IPS DF 6.9 (cell line): ENCODE measurements around the gene EML5.

Experiments
- DNase-seq: peaks from one replicate; pipeline ENCODE4 v3.0.0-alpha.2; 2013; ENCODE audit warnings: low read depth, low spot score
- H3K27ac ChIP-seq: one replicate; pipeline ENCODE4 v1.5.1; 2013; ENCODE audit warnings: low read length, control low read depth
- H3K27me3 ChIP-seq: 2 replicates; pipeline ENCODE4 v1.6.1; 2013; ENCODE audit warnings: mild to moderate bottlenecking, low read length; ENCODE audit not compliant: control insufficient read depth, insufficient read depth
- H3K36me3 ChIP-seq: 2 replicates; pipeline ENCODE4 v1.6.1; 2013; ENCODE audit warnings: low read length; ENCODE audit not compliant: control insufficient read depth, insufficient read depth
- H3K4me1 ChIP-seq: 2 replicates; pipeline ENCODE4 v1.6.1; 2013; ENCODE audit warnings: low read length; ENCODE audit not compliant: control insufficient read depth, insufficient read depth
- H3K4me3 ChIP-seq: 2 replicates; pipeline ENCODE4 v1.5.1; 2013; ENCODE audit warnings: mild to moderate bottlenecking, low read length
- H3K9me3 ChIP-seq: 2 replicates; pipeline ENCODE4 v1.6.1; 2013; ENCODE audit warnings: low read length, inconsistent platforms; ENCODE audit not compliant: control insufficient read depth, insufficient read depth
- WGBS: extraction: QIAGEN DNeasy Blood & Tissue Kit; methylation state at CpG from one replicate; pipeline ENCODE4 v1.1.7; 2013; ENCODE audit warnings: mixed read lengths, missing lambda C conversion rate; ENCODE audit not compliant: insufficient read length, insufficient coverage; 5-methylcytosine and 5-hydroxymethylcytosine counted together

The EML5 gene

DNA sequence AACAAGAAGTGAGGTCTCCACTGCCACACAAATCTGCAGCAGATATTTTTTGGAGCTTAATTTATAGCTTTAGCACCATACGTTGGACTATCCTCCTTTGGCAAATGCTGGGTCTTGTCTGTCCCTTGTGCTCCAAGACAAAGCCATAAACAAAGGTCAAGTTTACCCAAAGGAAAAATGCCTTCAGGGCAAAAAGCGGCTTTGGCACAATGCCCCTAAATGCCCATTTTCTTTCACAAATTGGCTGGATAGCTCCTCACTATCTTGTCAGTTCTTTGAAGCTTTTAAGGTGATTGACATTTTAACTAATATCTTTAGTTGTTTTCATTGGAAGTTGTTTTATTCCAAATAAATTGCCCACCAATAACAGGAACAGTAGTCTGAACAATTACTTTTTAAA, 59.6 kb downstream of the EML5 start:
- H3K4me1 ChIP-seq = no peaks in the 10 kb centered on the region; the same call in 1 of the 2 replicates
- no peaks in the 10 kb centered on the region for H3K36me3 ChIP-seq
- no peak overlapping the region for H3K27ac ChIP-seq
- H3K27me3 ChIP-seq = no peaks in the 10 kb centered on the region
- H3K9me3 ChIP-seq = no peaks in the 10 kb centered on the region
- H3K4me3 ChIP-seq = no peak overlapping the region
- no CpG with 5 or more reads among the region's 2 CpGs for WGBS
- no peak for DNase-seq

DNA sequence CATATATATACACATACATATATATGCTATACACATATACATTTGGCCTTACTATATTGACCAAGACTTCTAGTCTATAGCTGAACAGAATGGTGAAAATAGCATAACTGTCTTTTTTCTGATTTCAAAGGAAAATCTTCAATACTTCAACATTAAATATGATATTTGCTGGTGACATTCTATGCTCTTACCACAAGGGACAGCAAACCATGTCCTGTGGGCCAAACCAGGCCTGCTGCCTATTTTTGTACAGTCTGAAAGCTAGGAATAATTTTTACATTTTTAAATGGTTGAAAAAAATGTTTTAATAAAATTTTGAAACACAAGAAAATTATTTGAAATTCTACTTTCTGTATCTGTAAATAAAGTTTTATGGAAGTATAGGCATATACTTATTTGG, 63.6 kb downstream of the EML5 start:
- DNase-seq = no peak
- H3K27me3 ChIP-seq = no peaks in the 10 kb centered on the region
- H3K27ac ChIP-seq = no peak overlapping the region
- H3K36me3 ChIP-seq = no peaks in the 10 kb centered on the region
- H3K4me1 ChIP-seq = no peaks in the 10 kb centered on the region
- no peaks in the 10 kb centered on the region for H3K9me3 ChIP-seq
- no peak overlapping the region for H3K4me3 ChIP-seq

DNA sequence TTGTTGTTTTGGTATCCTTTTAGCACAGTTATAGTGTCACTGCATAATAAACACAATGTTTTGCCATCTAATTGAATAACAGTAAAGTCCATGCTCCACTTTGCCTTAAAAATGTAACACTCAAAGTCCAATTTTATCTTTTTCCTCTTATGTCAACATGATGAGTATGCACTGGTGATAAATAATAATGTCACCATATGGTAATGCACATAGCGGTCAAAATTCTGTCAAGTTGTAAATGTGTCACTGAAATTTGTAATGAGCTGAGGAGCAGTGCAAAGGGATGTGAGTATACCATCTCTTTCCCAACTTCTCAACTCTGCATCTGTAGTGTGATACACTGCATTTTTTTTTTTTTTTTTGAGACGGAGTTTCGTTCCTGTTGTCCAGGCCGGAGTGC, 65.7 kb downstream of the EML5 start:
- Histone ChIP-seq H3K4me1 (no peaks in the 10 kb centered on the region), H3K4me3 (no peak overlapping the region), H3K9me3 (no peaks in the 10 kb centered on the region), H3K36me3 (no peaks in the 10 kb centered on the region), H3K27me3 (no peaks in the 10 kb centered on the region), H3K27ac (no peak overlapping the region)
- no CpG with 5 or more reads among the region's 4 CpGs for WGBS
- no peak for DNase-seq

DNA sequence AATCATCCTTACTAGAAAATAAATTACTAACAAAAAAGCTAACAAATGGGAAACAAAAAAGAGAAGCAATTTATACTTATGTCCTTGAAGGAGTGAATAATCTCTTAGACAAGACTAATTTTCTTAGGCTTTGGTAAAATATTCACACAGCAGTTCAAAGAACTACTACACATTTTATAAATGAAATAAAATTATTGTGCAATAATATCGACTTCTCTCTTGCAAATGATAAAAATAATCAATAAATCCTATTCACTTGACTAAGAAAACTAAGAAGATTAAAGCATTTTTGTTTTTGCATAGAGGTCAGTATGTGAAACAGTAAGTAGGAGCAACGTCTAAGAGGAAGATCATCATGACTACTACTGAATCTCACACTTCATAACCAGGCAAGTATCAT, 82.0 kb downstream of the EML5 start:
- no peak overlapping the region for H3K27ac ChIP-seq
- H3K36me3 ChIP-seq = no peaks in the 10 kb centered on the region
- H3K27me3 ChIP-seq = no peaks in the 10 kb centered on the region
- H3K4me1 ChIP-seq = no peaks in the 10 kb centered on the region
- WGBS = no CpG with 5 or more reads among the region's 2 CpGs
- no peak overlapping the region for H3K4me3 ChIP-seq
- DNase-seq = no peak
- H3K9me3 ChIP-seq = no peaks in the 10 kb centered on the region

DNA sequence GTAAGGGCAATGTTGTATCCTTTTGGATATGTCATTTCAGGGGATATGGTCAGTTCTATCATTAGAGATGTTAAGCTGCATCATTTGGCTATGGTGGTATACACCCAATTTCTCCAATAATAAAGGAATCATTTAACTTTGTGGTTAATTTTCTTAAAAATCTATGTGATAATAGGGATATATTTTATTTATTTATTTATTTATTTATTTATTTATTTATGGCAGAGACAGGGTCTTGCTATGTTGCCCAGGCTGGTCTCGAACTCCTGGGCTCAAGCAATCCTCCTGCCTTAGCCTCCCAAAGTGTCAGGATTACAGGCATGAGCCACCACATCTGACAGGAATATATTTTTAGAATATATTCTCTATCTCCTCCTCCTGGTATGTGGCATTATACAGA, 85.7 kb downstream of the EML5 start:
- Histone ChIP-seq H3K4me3 (no peak overlapping the region), H3K9me3 (no peaks in the 10 kb centered on the region), H3K36me3 (no peaks in the 10 kb centered on the region), H3K27ac (no peak overlapping the region), H3K4me1 (no peaks in the 10 kb centered on the region), H3K27me3 (no peaks in the 10 kb centered on the region)
- DNase-seq = no peak
- WGBS = no CpG with 5 or more reads among the region's 1 CpG

DNA sequence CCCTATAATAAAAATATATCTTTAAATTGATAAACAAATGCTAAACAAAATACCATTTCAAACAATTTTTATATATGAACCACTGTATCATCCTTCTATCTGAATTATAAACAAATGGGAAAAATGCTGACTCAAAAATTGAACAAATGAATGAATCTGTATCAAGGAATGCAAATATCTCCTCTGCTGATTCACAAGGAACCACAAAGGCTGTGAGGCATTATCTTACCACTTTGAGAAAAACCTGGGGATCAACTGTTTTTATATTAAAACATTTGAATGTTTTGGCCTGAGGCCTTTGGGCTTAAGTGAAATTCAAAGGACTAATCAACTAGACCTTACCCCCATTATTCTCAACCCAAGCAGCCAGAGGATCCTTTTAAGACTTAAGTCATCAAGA, 86.3 kb downstream of the EML5 start:
- DNase-seq = no peak
- H3K9me3 ChIP-seq = no peaks in the 10 kb centered on the region
- no peaks in the 10 kb centered on the region for H3K27me3 ChIP-seq
- no peaks in the 10 kb centered on the region for H3K36me3 ChIP-seq
- no peak overlapping the region for H3K4me3 ChIP-seq
- H3K4me1 ChIP-seq = no peaks in the 10 kb centered on the region
- H3K27ac ChIP-seq = no peak overlapping the region

DNA sequence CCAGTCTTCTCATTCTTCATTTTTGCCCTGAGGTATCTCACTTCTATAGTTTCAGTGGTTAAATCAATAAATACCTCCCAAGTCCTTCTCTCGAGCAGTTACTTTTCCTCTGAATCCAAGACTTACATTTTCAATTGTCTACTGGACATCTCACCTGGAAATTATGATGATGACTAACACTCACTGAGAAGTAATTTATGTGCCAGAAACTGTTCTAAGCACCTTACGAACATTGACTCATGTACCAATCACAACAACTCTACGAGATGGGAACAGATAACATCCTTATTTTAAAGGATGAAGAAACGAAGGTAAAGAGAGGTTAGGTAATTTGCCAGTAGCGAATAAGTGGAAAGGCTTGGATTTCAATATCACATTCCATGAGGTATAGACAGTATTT, 94.1 kb downstream of the EML5 start:
- H3K36me3 ChIP-seq = no peaks in the 10 kb centered on the region
- H3K4me3 ChIP-seq = no peak overlapping the region
- no peaks in the 10 kb centered on the region for H3K4me1 ChIP-seq
- no CpG with 5 or more reads among the region's 5 CpGs for WGBS
- H3K27me3 ChIP-seq = no peaks in the 10 kb centered on the region
- H3K9me3 ChIP-seq = no peaks in the 10 kb centered on the region
- H3K27ac ChIP-seq = no peak overlapping the region
- DNase-seq = no peak

DNA sequence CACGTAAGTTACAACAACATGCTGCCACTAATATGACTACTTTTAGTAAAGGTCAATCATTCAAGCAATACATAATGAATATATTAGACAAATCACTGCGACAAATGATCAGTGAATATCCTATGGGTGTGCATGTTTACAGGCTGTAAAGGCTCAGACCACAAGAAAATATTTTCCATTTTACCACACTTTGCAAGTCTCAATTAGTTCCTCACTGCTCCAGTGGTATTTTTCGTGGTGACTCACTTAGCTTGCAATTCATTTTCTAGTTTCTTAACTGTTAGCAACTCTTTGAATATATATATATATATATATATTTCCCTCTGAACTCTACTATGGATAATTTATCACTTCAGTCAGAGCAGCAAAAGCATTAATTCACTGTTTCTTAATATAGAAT, 96.9 kb downstream of the EML5 start:
- Histone ChIP-seq H3K9me3 (no peaks in the 10 kb centered on the region), H3K4me3 (no peak overlapping the region), H3K36me3 (no peaks in the 10 kb centered on the region), H3K4me1 (no peaks in the 10 kb centered on the region), H3K27ac (no peak overlapping the region), H3K27me3 (no peaks in the 10 kb centered on the region)
- DNase-seq = no peak
- no CpG with 5 or more reads among the region's 3 CpGs for WGBS

DNA sequence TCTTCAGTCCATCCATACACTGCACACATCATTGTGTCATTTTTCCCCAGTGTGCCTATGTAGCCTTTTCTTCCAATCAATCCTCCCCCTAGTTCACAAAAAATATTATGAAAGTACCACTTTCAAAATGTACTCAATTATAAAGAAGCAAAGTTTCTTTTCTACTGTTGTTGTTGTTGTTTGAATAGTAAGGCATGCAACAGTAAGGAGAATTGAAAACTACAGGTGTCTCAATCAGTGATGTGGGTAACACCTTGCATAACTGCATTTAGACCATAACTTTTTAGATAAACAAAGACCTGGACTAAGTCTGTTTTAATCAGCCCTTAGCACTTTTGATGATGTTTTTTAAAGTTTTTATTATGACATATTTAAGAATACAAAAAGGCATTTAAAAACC, 104.4 kb downstream of the EML5 start:
- no peak for DNase-seq
- Histone ChIP-seq H3K4me1 (no peaks in the 10 kb centered on the region), H3K36me3 (no peaks in the 10 kb centered on the region), H3K27ac (no peak overlapping the region), H3K9me3 (no peaks in the 10 kb centered on the region), H3K4me3 (no peak overlapping the region), H3K27me3 (no peaks in the 10 kb centered on the region)

DNA sequence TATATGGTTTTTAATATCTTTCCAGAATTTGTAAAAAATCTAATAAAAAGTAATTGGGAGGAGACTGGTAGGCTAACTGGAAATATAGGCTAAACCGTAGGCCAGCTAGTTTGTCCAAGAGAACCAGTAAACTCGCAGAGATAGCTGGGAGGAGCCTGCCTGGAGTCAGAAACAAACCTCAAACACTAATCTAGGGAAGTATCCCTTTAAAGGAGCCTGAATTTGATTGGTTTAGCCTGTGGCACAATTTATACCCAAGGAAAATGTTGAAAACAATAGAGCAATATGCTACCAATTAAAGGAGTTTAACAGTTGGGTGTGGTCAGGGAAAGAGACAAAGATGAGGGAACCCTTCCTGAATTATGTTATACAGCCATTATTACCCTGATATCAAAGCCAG, 109.6 kb downstream of the EML5 start:
- no peaks in the 10 kb centered on the region for H3K9me3 ChIP-seq

DNA sequence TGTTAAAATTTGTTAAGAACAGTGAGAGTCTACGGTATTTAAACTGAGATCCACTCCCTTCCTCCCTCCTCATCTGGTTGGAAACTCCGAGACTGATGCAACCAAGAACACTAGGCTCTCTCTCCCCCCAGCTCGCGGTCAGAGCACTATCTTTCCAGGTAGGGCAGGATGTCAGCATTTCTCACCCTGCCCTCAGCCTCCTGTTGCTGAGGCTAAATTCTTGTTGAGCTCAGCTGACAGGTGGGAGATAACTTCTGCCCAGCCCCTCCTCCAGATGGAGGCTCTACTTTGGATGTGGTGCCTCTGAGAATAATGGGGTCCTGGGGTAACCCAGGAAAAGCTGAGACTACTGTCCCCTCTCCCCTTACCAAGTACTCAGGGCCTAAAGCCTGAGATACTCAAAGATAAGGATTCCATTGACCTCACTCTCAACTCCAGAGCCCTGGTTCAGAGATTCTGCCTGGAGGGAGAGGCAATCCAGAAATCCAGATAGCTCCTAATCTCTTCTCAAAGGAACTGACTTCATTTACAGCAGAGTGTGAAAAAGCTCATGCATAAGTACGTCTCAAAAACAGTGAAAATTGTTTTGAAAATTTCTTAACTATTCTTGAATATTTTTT, 110.1 kb downstream of the EML5 start:
- Histone ChIP-seq H3K9me3 (no peaks in the 10 kb centered on the region), H3K27ac (no peak overlapping the region), H3K36me3 (no peaks in the 10 kb centered on the region), H3K4me3 (no peak overlapping the region), H3K27me3 (no peaks in the 10 kb centered on the region), H3K4me1 (no peaks in the 10 kb centered on the region)
- WGBS = no CpG with 5 or more reads among the region's 5 CpGs
- peak; percentile 25 for DNase-seq

More for the DNA sequence above, 109.6 kb downstream of the EML5 start:
- no peak for DNase-seq
- H3K4me1 ChIP-seq = no peaks in the 10 kb centered on the region
- no CpG with 5 or more reads among the region's 2 CpGs for WGBS
- no peaks in the 10 kb centered on the region for H3K36me3 ChIP-seq
- no peak overlapping the region for H3K27ac ChIP-seq
- no peaks in the 10 kb centered on the region for H3K27me3 ChIP-seq
- H3K4me3 ChIP-seq = no peak overlapping the region
